H1 (cell line): ENCODE results near the gene RNF220. TPM values are rescaled to one million over a fixed set of nuclear protein-coding genes. Genes with fewer than 3 reads are reported as not detected.
A peak's percentile ranks its signal among the peaks of the same experiment; 100 is the strongest.

Source experiments
- ATF2 ChIP-seq: IDR thresholded peaks from 2 replicates; pipeline ENCODE4 v1.6.1; 2012; ENCODE audit warnings: low read length, inconsistent platforms
- ATF3 ChIP-seq: IDR thresholded peaks from 2 replicates; pipeline ENCODE4 v1.6.1; 2011; ENCODE audit warnings: low read depth, mild to moderate bottlenecking, low read length; ENCODE audit not compliant: insufficient read depth
- CBX5 ChIP-seq: fragments of 300-800, 300-1000 bp; sonication (generic); IDR thresholded peaks from 2 replicates; pipeline ENCODE4 v1.7.1; 2016; ENCODE audit warnings: antibody characterized with exemption, low read length, low read depth
- CBX8 ChIP-seq: fragments of 300-800, 300-1000 bp; sonication (generic); IDR thresholded peaks from 2 replicates; pipeline ENCODE4 v1.7.1; 2016; ENCODE audit warnings: low read depth, low read length, borderline replicate concordance
- CTBP2 ChIP-seq: IDR thresholded peaks from 2 replicates; pipeline ENCODE4 v1.7.0; 2011; ENCODE audit warnings: borderline replicate concordance, mild to moderate bottlenecking, moderate library complexity, mixed read lengths, low read length; ENCODE audit not compliant: insufficient read depth, insufficient read length
- E2F6 ChIP-seq: IDR thresholded peaks from 2 replicates; pipeline ENCODE4 v1.6.1; 2012; ENCODE audit warnings: inconsistent platforms
- EGR1 ChIP-seq: IDR thresholded peaks from 2 replicates; pipeline ENCODE4 v1.6.1; 2011; ENCODE audit warnings: low read depth, low read length, borderline replicate concordance
- GABPA ChIP-seq: IDR thresholded peaks from 2 replicates; pipeline ENCODE4 v1.6.1; 2011; ENCODE audit warnings: mild to moderate bottlenecking, low read length, moderate library complexity, borderline replicate concordance; ENCODE audit not compliant: insufficient read depth
- GTF2F1 ChIP-seq: IDR thresholded peaks from 2 replicates; pipeline ENCODE4 v1.6.1; 2012; ENCODE audit warnings: low read depth, low read length, improper control_type of control experiment, borderline replicate concordance
- JUN ChIP-seq: IDR thresholded peaks from 2 replicates; pipeline ENCODE4 v1.6.1; 2011; ENCODE audit warnings: low read depth, mild to moderate bottlenecking, improper control_type of control experiment, low read length
- JUND ChIP-seq: IDR thresholded peaks from 2 replicates; pipeline ENCODE4 v1.6.1; 2011; ENCODE audit warnings: mild to moderate bottlenecking, improper control_type of control experiment, low read length
- KDM4A ChIP-seq: IDR thresholded peaks from one replicate; pipeline ENCODE4 v1.7.1; 2012; ENCODE audit warnings: low read depth, mild to moderate bottlenecking, moderate library complexity, low read length, inconsistent platforms; ENCODE audit not compliant: severe bottlenecking
- MAFK ChIP-seq: IDR thresholded peaks from 2 replicates; pipeline ENCODE4 v1.6.1; 2012; ENCODE audit warnings: low read depth, mild to moderate bottlenecking, improper control_type of control experiment, low read length
- POLR2A ChIP-seq, 2 experiments: IDR thresholded peaks; 1 replicate in 1 of 2; 2 replicates in 1 of 2; pipeline ENCODE4 v1.6.1; 2011; ENCODE audit warnings: low read depth in 2 of 2, low read length in 2 of 2, mild to moderate bottlenecking in 2 of 2; ENCODE audit errors: control extremely low read depth in 1 of 2
- POLR2AphosphoS5 ChIP-seq: IDR thresholded peaks from 2 replicates; pipeline ENCODE4 v1.6.1; 2011; ENCODE audit warnings: low read depth, low read length
- SIN3A ChIP-seq, 2 experiments: IDR thresholded peaks in 1 of 2; conservative IDR thresholded peaks in 1 of 2; 2 replicates each; pipeline ENCODE4 v1.6.1; 2011 to 2012; ENCODE audit warnings: low read length in 2 of 2, improper control_type of control experiment in 1 of 2, low read depth in 1 of 2, mild to moderate bottlenecking in 1 of 2
- SIX5 ChIP-seq: IDR thresholded peaks from 2 replicates; pipeline ENCODE4 v1.6.1; 2011; ENCODE audit warnings: mild to moderate bottlenecking, low read depth, low read length
- TCF12 ChIP-seq: IDR thresholded peaks from 2 replicates; pipeline ENCODE4 v1.6.1; 2011; ENCODE audit warnings: low read depth, mild to moderate bottlenecking, low read length
- polyA plus RNA-seq, 7 experiments: library from polyadenylated mRNA; depleted of rRNA in 3 of 7; stranded (reverse) in 5 of 7; unstranded in 2 of 7; fragments of >200 nt in 5 of 7; fragments of 200-250 nt in 2 of 7; gene quantifications; 1 replicate in 5 of 7; 2 replicates in 1 of 7; 4 replicates in 1 of 7; pipeline versions ENCODE4 v1.2.1 to v1.2.3, GENCODE V29; 2011 to 2013; ENCODE audit warnings: missing spikeins in 2 of 7, mixed read lengths in 2 of 7
- total RNA-seq: library from RNA; stranded (reverse); fragmentation: NEBNext Ultra II Directional; extraction: Animal tissue kit (Norgen Biotek cat#: 25700); gene quantifications from 2 replicates; pipeline ENCODE4 v1.2.1, GENCODE V29; 2021

Gene RNF220
- total and polyA plus RNA-seq, 2 of the 8 experiments (the other 6 are each of a cell fraction or from before 2014, with no cell fraction given): 123 to 160 TPM

GRCh38 chr1:44501047-44501890 is 96.2 kb downstream of the RNF220 start (continued):
- TF ChIP-seq POLR2AphosphoS5 (0 out of 2 replicates have a peak, but pooled peaks have one; percentile 32), KDM4A (no peak), JUN (no peak), SIX5 (no peak), GTF2F1 (no peak), GABPA (no peak), CBX5 (no peak), POLR2A (IDR thresholded peaks at IDR 0.05; ENCODE audit: control extremely low read depth in 1 of 2, low read depth in 2 of 2, low read length in 2 of 2) (no peak), E2F6 (no peak), ATF2 (0 out of 2 replicates have a peak, but pooled peaks have one; percentile 16), TCF12 (no peak), CBX8 (no peak), MAFK (no peak), CTBP2 (no peak), EGR1 (no peak), SIN3A (conservative IDR thresholded peaks at IDR 0.05 in 1 of 2, IDR thresholded peaks at IDR 0.05 in 1 of 2; ENCODE audit: low read depth in 1 of 2, low read length in 2 of 2) (peak; percentile 28 to 79; a peak in 2 of 4 replicates), ATF3 (no peak), JUND (no peak)
